Liver (tissue), 3 donors: Measurements from ENCODE around the gene TNFAIP3.

ENCODE experiments used
- GABPA ChIP-seq, 2 donors: IDR thresholded peaks in 1 of 2; conservative IDR thresholded peaks in 1 of 2; 2 replicates each; pipeline ENCODE4 v1.6.1; 2016; ENCODE audit warnings: antibody characterized with exemption in 2 of 2, mild to moderate bottlenecking in 1 of 2, moderate library complexity in 1 of 2
- JUND ChIP-seq, 2 donors: IDR thresholded peaks; 2 replicates each; pipeline ENCODE4 v1.6.1; 2016; ENCODE audit warnings: antibody characterized with exemption in 2 of 2
- NR2F2 ChIP-seq: IDR thresholded peaks from 2 replicates; pipeline ENCODE4 v1.6.1; 2016; ENCODE audit warnings: antibody characterized with exemption
- RAD21 ChIP-seq, 2 donors: IDR thresholded peaks; 2 replicates each; pipeline ENCODE4 v1.6.1; 2016; ENCODE audit warnings: antibody characterized with exemption in 2 of 2, mild to moderate bottlenecking in 2 of 2
- SP1 ChIP-seq: IDR thresholded peaks from 2 replicates; pipeline ENCODE4 v1.6.1; 2018; ENCODE audit warnings: antibody characterized with exemption, mild to moderate bottlenecking
- YY1 ChIP-seq: IDR thresholded peaks from 2 replicates; pipeline ENCODE4 v1.6.1; 2016; ENCODE audit warnings: antibody characterized with exemption, mild to moderate bottlenecking
- TF ChIP-seq, protein P1 (sequence below): fragments of 150-350 bp; IDR thresholded peaks from 2 replicates; pipeline ENCODE4 v1.5.1; 2017; ENCODE audit warnings: improper control_type of control experiment, low read depth, low read length; ENCODE audit not compliant: missing input control
- TF ChIP-seq, protein P2 (sequence below): IDR thresholded peaks from 2 replicates; pipeline ENCODE4 v1.6.1; 2016; ENCODE audit warnings: antibody characterized with exemption
- TF ChIP-seq, protein P3 (sequence below): IDR thresholded peaks from 2 replicates; pipeline ENCODE4 v1.6.1; 2016; ENCODE audit warnings: antibody characterized with exemption
- TF ChIP-seq, protein P4 (sequence below): IDR thresholded peaks from 2 replicates; pipeline ENCODE4 v1.6.1; 2016; ENCODE audit warnings: antibody characterized with exemption, mild to moderate bottlenecking
- donor health status: healthy.
- donor health status: healthy.

DNA sequence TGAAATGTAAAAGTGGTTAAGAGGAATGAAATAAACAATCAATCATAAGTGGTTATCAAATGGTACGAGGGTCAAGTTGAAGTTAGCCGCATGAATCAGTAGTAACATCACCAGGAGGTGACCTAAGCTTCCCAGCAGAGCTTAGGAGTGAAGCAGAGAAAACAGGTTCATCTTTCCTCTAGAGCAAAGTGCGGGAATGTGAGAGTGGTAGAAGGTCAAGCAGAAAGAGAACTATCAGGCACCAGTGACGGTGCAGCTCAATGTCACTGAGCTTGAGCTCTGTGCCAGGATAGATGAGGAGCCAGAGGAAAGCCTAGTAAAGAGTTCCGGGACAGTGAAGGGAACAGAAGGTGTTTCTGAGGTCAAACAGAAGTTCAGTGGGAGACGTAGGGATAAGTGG is 20.8 kb upstream of the TNFAIP3 start:
- TF ChIP-seq, protein P1, sequence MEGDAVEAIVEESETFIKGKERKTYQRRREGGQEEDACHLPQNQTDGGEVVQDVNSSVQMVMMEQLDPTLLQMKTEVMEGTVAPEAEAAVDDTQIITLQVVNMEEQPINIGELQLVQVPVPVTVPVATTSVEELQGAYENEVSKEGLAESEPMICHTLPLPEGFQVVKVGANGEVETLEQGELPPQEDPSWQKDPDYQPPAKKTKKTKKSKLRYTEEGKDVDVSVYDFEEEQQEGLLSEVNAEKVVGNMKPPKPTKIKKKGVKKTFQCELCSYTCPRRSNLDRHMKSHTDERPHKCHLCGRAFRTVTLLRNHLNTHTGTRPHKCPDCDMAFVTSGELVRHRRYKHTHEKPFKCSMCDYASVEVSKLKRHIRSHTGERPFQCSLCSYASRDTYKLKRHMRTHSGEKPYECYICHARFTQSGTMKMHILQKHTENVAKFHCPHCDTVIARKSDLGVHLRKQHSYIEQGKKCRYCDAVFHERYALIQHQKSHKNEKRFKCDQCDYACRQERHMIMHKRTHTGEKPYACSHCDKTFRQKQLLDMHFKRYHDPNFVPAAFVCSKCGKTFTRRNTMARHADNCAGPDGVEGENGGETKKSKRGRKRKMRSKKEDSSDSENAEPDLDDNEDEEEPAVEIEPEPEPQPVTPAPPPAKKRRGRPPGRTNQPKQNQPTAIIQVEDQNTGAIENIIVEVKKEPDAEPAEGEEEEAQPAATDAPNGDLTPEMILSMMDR = no peak
- TF ChIP-seq RAD21 (IDR thresholded peaks at IDR 0.05) (no peak), GABPA (IDR thresholded peaks at IDR 0.05 in 1 of 2, conservative IDR thresholded peaks at IDR 0.05 in 1 of 2) (no peak), YY1 (no peak), JUND (IDR thresholded peaks at IDR 0.05) (no peak), NR2F2 (no peak), SP1 (no peak)
- TF ChIP-seq, protein P2, sequence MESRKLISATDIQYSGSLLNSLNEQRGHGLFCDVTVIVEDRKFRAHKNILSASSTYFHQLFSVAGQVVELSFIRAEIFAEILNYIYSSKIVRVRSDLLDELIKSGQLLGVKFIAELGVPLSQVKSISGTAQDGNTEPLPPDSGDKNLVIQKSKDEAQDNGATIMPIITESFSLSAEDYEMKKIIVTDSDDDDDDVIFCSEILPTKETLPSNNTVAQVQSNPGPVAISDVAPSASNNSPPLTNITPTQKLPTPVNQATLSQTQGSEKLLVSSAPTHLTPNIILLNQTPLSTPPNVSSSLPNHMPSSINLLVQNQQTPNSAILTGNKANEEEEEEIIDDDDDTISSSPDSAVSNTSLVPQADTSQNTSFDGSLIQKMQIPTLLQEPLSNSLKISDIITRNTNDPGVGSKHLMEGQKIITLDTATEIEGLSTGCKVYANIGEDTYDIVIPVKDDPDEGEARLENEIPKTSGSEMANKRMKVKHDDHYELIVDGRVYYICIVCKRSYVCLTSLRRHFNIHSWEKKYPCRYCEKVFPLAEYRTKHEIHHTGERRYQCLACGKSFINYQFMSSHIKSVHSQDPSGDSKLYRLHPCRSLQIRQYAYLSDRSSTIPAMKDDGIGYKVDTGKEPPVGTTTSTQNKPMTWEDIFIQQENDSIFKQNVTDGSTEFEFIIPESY = no peak
- TF ChIP-seq, protein P3, sequence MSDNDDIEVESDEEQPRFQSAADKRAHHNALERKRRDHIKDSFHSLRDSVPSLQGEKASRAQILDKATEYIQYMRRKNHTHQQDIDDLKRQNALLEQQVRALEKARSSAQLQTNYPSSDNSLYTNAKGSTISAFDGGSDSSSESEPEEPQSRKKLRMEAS = no peak
- TF ChIP-seq, protein P4, sequence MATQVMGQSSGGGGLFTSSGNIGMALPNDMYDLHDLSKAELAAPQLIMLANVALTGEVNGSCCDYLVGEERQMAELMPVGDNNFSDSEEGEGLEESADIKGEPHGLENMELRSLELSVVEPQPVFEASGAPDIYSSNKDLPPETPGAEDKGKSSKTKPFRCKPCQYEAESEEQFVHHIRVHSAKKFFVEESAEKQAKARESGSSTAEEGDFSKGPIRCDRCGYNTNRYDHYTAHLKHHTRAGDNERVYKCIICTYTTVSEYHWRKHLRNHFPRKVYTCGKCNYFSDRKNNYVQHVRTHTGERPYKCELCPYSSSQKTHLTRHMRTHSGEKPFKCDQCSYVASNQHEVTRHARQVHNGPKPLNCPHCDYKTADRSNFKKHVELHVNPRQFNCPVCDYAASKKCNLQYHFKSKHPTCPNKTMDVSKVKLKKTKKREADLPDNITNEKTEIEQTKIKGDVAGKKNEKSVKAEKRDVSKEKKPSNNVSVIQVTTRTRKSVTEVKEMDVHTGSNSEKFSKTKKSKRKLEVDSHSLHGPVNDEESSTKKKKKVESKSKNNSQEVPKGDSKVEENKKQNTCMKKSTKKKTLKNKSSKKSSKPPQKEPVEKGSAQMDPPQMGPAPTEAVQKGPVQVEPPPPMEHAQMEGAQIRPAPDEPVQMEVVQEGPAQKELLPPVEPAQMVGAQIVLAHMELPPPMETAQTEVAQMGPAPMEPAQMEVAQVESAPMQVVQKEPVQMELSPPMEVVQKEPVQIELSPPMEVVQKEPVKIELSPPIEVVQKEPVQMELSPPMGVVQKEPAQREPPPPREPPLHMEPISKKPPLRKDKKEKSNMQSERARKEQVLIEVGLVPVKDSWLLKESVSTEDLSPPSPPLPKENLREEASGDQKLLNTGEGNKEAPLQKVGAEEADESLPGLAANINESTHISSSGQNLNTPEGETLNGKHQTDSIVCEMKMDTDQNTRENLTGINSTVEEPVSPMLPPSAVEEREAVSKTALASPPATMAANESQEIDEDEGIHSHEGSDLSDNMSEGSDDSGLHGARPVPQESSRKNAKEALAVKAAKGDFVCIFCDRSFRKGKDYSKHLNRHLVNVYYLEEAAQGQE = no peak
